B cell (primary cell): ENCODE results near the gene AAK1. TPM values are rescaled to one million over a fixed set of nuclear protein-coding genes. Genes with fewer than 3 reads are reported as not detected.

Source experiments
- ATAC-seq: fragments of 200-7000 bp; cut with Tn5 transposase; one replicate; pipeline ENCODE4 v1.10.0; 2021; ENCODE audit warnings: low read depth, mild to moderate bottlenecking, moderate number of reproducible peaks, moderate library complexity
- CTCF ChIA-PET: fragments of 350-600 bp; sonication (Branson Sonifier 250); formaldehyde crosslinking; loops from one replicate; lab custom pipeline; 2021; ENCODE audit warnings: antibody characterized with exemption, inconsistent platforms; lab: Charles Lee
- POLR2A ChIA-PET: fragments of 350-600 bp; sonication (Branson Sonifier 250); formaldehyde crosslinking; loops from one replicate; lab custom pipeline; 2021; ENCODE audit warnings: antibody characterized with exemption; lab: Charles Lee
- DNase-seq: peaks from one replicate; pipeline ENCODE4 v3.0.0; 2013
- H2AFZ ChIP-seq: 2 replicates; pipeline ENCODE4 v1.6.1; 2012; ENCODE audit warnings: mild to moderate bottlenecking, low read depth, low read length; ENCODE audit not compliant: insufficient read depth, poor library complexity, severe bottlenecking
- H3K27ac ChIP-seq, 2 donors: 1 replicate in 1 of 2; 2 replicates in 1 of 2; pipeline ENCODE4 v1.5.1; 2012 to 2013; ENCODE audit warnings: low read length in 2 of 2, mild to moderate bottlenecking in 2 of 2, moderate library complexity in 1 of 2
- H3K27me3 ChIP-seq, 4 experiments: fragments of 200-600 bp in 1 of 4; sonication (generic) in 1 of 4; replicated peaks in 1 of 4; 1 replicate in 2 of 4; 2 replicates in 2 of 4; pipeline versions ENCODE4 v1.6.1 to v1.7.0; 2013 to 2016; ENCODE audit warnings: low read length in 3 of 4, mild to moderate bottlenecking in 2 of 4, mixed read lengths in 1 of 4, moderate library complexity in 1 of 4; ENCODE audit not compliant: insufficient read depth in 4 of 4, control insufficient read depth in 3 of 4; ENCODE audit errors: control extremely low read depth in 1 of 4
- H3K36me3 ChIP-seq, 2 experiments: replicated peaks in 1 of 2; 1 replicate in 1 of 2; 2 replicates in 1 of 2; pipeline versions ENCODE4 v1.6.1 to v1.7.1; 2013; ENCODE audit warnings: low read length in 1 of 2; ENCODE audit not compliant: insufficient read depth in 2 of 2, control insufficient read depth in 1 of 2; ENCODE audit errors: control extremely low read depth in 1 of 2, extremely low read depth in 1 of 2
- H3K4me1 ChIP-seq, 2 donors: fragments of 200-600 bp in 1 of 2; sonication (generic) in 1 of 2; 1 replicate in 1 of 2; 2 replicates in 1 of 2; pipeline versions ENCODE4 v1.5.1 to v1.6.1; 2013 to 2017; ENCODE audit warnings: low read length in 2 of 2; ENCODE audit not compliant: control insufficient read depth in 2 of 2, insufficient read depth in 2 of 2
- H3K4me2 ChIP-seq: replicated peaks from 2 replicates; pipeline ENCODE3; 2012; ENCODE audit warnings: mild to moderate bottlenecking, low read depth, low read length; ENCODE audit not compliant: poor library complexity, severe bottlenecking
- H3K4me3 ChIP-seq, 5 experiments: fragments of 200-600 bp in 1 of 5; sonication (generic) in 1 of 5; 1 replicate in 3 of 5; 2 replicates in 2 of 5; pipeline versions ENCODE4 v1.5.1 to v1.7.0; 2011 to 2016; ENCODE audit warnings: low read length in 4 of 5, mild to moderate bottlenecking in 4 of 5, low read depth in 2 of 5, control low read depth in 1 of 5, moderate library complexity in 1 of 5; ENCODE audit not compliant: insufficient read depth in 1 of 5; ENCODE audit errors: control extremely low read depth in 1 of 5, extremely low read depth in 1 of 5
- H3K79me2 ChIP-seq: fragments of 200-600 bp; sonication (generic); one replicate; pipeline ENCODE4 v1.6.0; 2016; ENCODE audit warnings: low read length; ENCODE audit not compliant: control insufficient read depth, insufficient read depth
- H3K9ac ChIP-seq: fragments of 200-600 bp; sonication (generic); 2 replicates; pipeline ENCODE4 v1.6.1; 2017; ENCODE audit warnings: mild to moderate bottlenecking, low read length, moderate library complexity
- H3K9me3 ChIP-seq, 3 donors: one replicate each; pipeline versions ENCODE4 v1.6.1 to v1.7.1; 2013; ENCODE audit warnings: low read length in 2 of 3; ENCODE audit not compliant: control insufficient read depth in 2 of 3, insufficient read depth in 1 of 3; ENCODE audit errors: control extremely low read depth in 1 of 3
- H4K20me1 ChIP-seq: 2 replicates; pipeline ENCODE4 v1.6.0; 2012; ENCODE audit warnings: mild to moderate bottlenecking, low read length; ENCODE audit not compliant: insufficient read depth, control insufficient read depth, poor library complexity, severe bottlenecking
- H3K27ac Mint-ChIP-seq: one replicate; pipeline ENCODE4 v1.8.0; 2021; ENCODE audit warnings: mixed read lengths
- H3K27me3 Mint-ChIP-seq: one replicate; pipeline ENCODE4 v1.8.0; 2021; ENCODE audit warnings: mixed read lengths
- H3K4me1 Mint-ChIP-seq: one replicate; pipeline ENCODE4 v1.8.0; 2021; ENCODE audit warnings: mixed read lengths
- H3K4me3 Mint-ChIP-seq: one replicate; pipeline ENCODE4 v1.8.0; 2021; ENCODE audit warnings: mixed read lengths
- H3K9me3 Mint-ChIP-seq: one replicate; pipeline ENCODE4 v1.8.0; 2022; ENCODE audit warnings: mixed read lengths; ENCODE audit not compliant: insufficient read depth
- CTCF ChIP-seq: fragments of 200-600 bp; IDR thresholded peaks from one replicate; pipeline ENCODE4 v1.8.0; 2022; ENCODE audit warnings: antibody characterized with exemption, mild to moderate bottlenecking
- EZH2 ChIP-seq: IDR thresholded peaks from 2 replicates; pipeline ENCODE4 v1.6.1; 2012; ENCODE audit warnings: borderline replicate concordance, low read depth, mild to moderate bottlenecking, moderate library complexity, low read length; ENCODE audit not compliant: insufficient read depth, poor library complexity, severe bottlenecking
- WGBS: methylation state at CpG from one replicate; pipeline ENCODE4 v1.1.5; 2013; ENCODE audit warnings: missing lambda C conversion rate; ENCODE audit not compliant: insufficient coverage; 5-methylcytosine and 5-hydroxymethylcytosine counted together
- intact Hi-C: fragments of 100-400 bp; cut with micrococcal nuclease; formaldehyde crosslinking; loops from one replicate; pipeline ENCODE4 v1.10.0; 2022
- polyA plus RNA-seq: library from polyadenylated mRNA; depleted of rRNA; stranded (reverse); fragments of >200 nt; gene quantifications from 2 replicates; pipeline ENCODE4 v1.2.3, GENCODE V29; 2012
- total RNA-seq, 2 donors: library from RNA; stranded (reverse); fragments of 120-200 nt in 1 of 2; gene quantifications; 1 replicate in 1 of 2; 2 replicates in 1 of 2; pipeline versions ENCODE4 v1.2.3 to v1.2.4, GENCODE V29; 2013 to 2022

Gene AAK1
- total and polyA plus RNA-seq, 2 donors (not counting 1 experiment from before 2014, with no cell fraction given) = 2.4 to 7.2 TPM

GRCh38 chr2:69669666-69670065, 26.1 kb upstream of the AAK1 start:
- no CpG with 5 or more reads among the region's 2 CpGs for WGBS

GRCh38 chr2:69668598-69668997, 25.1 kb upstream of the AAK1 start:
- ChIA-PET CTCF (no interaction called here), POLR2A (no interaction called here)
- Histone ChIP-seq H3K27ac (no peak overlapping the region), H3K9ac (no peak overlapping the region), H2AFZ (no peak overlapping the region), H3K36me3 (no peaks in the 10 kb centered on the region), H3K79me2 (no peaks in the 10 kb centered on the region), H3K4me3 (no peak overlapping the region), H3K4me2 (no peak overlapping the region), H3K9me3 (peaks cover 5 to 17% (median 13%) of the 10 kb centered on the region in 3 donors), H3K4me1 (no peaks in the 10 kb centered on the region), H3K27me3 (peaks cover 0 to 10% (median 6%) of the 10 kb centered on the region in 4 experiments), H4K20me1 (no peaks in the 10 kb centered on the region)
- Mint-ChIP-seq H3K9me3 (peaks cover 3% of the 10 kb centered on the region), H3K4me3 (no peak overlapping the region), H3K27ac (no peak overlapping the region), H3K4me1 (no peaks in the 10 kb centered on the region), H3K27me3 (peaks cover 21% of the 10 kb centered on the region)
- TF ChIP-seq EZH2 = no peak
- no peak for TF ChIP-seq CTCF
- 83% methylated on average over 1 of the region's 5 CpGs for WGBS
- ATAC-seq (no peak), DNase-seq (no peak)
- intact Hi-C loops = no loop called here

More at GRCh38 chr2:69669666-69670065, 26.1 kb upstream of the AAK1 start:
- Histone ChIP-seq H4K20me1 (no peaks in the 10 kb centered on the region), H3K79me2 (no peaks in the 10 kb centered on the region), H3K9me3 (peaks cover 0 to 15% (median 5%) of the 10 kb centered on the region in 3 donors), H3K4me1 (no peaks in the 10 kb centered on the region), H3K4me2 (no peak overlapping the region), H3K27ac (no peak overlapping the region), H2AFZ (no peak overlapping the region), H3K4me3 (no peak overlapping the region), H3K27me3 (peaks cover 0 to 15% (median 2%) of the 10 kb centered on the region in 4 experiments), H3K9ac (no peak overlapping the region), H3K36me3 (no peaks in the 10 kb centered on the region)
- H3K9me3 Mint-ChIP-seq = no peaks in the 10 kb centered on the region
- peaks cover 24% of the 10 kb centered on the region for H3K27me3 Mint-ChIP-seq
- ChIA-PET POLR2A (no interaction called here), CTCF (no interaction called here)
- H3K4me1 Mint-ChIP-seq = no peaks in the 10 kb centered on the region
- no peak overlapping the region for H3K27ac Mint-ChIP-seq
- no peak for TF ChIP-seq EZH2
- no peak for TF ChIP-seq CTCF
- H3K4me3 Mint-ChIP-seq = no peak overlapping the region
- ATAC-seq (no peak), DNase-seq (no peak)
- intact Hi-C loops = no loop called here
